Spinal cord (tissue), 10 donors: ENCODE measurements around the gene PPA1. TPM values are rescaled to one million over a fixed set of nuclear protein-coding genes. Genes with fewer than 3 reads are reported as not detected.

ENCODE experiments used
- DNase-seq, 6 donors: peaks; one replicate each; pipeline versions ENCODE4 v3.0.0 to v3.0.0-alpha.2; 2013 to 2015; ENCODE audit warnings: low spot score in 6 of 6, low read depth in 4 of 6
- H3K27ac ChIP-seq: one replicate; pipeline ENCODE4 v1.5.1; 2013; ENCODE audit warnings: low read depth, low read length, control low read depth
- H3K27me3 ChIP-seq: one replicate; pipeline ENCODE4 v1.6.1; 2013; ENCODE audit warnings: low read length; ENCODE audit not compliant: control insufficient read depth, insufficient read depth
- H3K36me3 ChIP-seq: one replicate; pipeline ENCODE4 v1.6.1; 2013; ENCODE audit warnings: low read length; ENCODE audit not compliant: control insufficient read depth, insufficient read depth
- H3K4me1 ChIP-seq: one replicate; pipeline ENCODE4 v1.6.1; 2013; ENCODE audit warnings: low read length; ENCODE audit not compliant: control insufficient read depth, insufficient read depth
- H3K4me3 ChIP-seq: one replicate; pipeline ENCODE4 v1.5.1; 2013; ENCODE audit warnings: low read depth, low read length, control low read depth
- H3K9me3 ChIP-seq: one replicate; pipeline ENCODE4 v1.6.1; 2013; ENCODE audit warnings: low read length; ENCODE audit not compliant: control insufficient read depth, insufficient read depth
- WGBS: methylation state at CpG from one replicate; pipeline ENCODE4 v1.1.5; 2013; ENCODE audit warnings: missing lambda C conversion rate; ENCODE audit not compliant: insufficient coverage; 5-methylcytosine and 5-hydroxymethylcytosine counted together
- polyA plus RNA-seq, 2 donors: library from polyadenylated mRNA; unstranded; fragments of 120-200 nt; gene quantifications; one replicate each; pipeline ENCODE4 v1.2.1, GENCODE V29; 2013; ENCODE audit not compliant: insufficient read length in 2 of 2
- total RNA-seq, 2 donors: library from RNA; depleted of rRNA in 1 of 2; stranded (reverse); fragments of 120-200 nt in 1 of 2; fragments of >200 nt in 1 of 2; gene quantifications; one replicate each; pipeline versions ENCODE4 v1.2.3 to v1.2.4, GENCODE V29; 2013 to 2014
- donor health status: healthy.

Gene PPA1
- total and polyA plus RNA-seq, 4 donors: 107 to 175 (median 154) TPM

DNA sequence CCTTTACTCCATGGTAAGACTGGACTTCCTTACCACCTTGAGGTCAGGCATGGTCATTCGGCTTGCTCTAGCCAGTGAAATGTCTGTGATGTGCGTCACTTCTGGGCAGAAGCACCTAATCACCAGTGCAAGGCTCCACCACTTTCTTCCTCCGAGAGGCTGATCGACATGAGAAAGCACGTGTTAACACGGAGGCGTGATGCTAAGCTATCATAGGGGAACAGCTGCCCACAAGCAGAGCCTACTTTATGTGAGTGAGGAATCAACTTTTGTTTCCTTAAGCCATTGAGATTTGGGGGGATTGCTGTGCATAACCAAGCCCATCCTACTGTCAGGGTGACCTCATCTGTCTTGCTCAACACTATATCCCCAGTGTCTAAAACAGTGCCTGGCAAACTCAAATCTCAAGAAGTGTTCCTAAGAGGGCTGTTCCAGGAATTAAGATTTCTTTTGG, 39.8 kb downstream of the PPA1 start:
- Histone ChIP-seq H3K27me3 (no peaks in the 10 kb centered on the region), H3K4me1 (peaks cover 5% of the 10 kb centered on the region), H3K36me3 (peaks cover 8% of the 10 kb centered on the region), H3K9me3 (peaks cover 2% of the 10 kb centered on the region), H3K27ac (no peak overlapping the region), H3K4me3 (no peak overlapping the region)
- WGBS: 100% methylated on average over 1 of the region's 7 CpGs
- DNase-seq: no peak

GRCh38 chr10:70192326-70192968, 40.8 kb downstream of the PPA1 start:
- H3K36me3 ChIP-seq: peaks cover 3% of the 10 kb centered on the region
- no peak for DNase-seq
- H3K27ac ChIP-seq: no peak overlapping the region
- H3K4me1 ChIP-seq: peaks cover 5% of the 10 kb centered on the region
- 88% methylated on average over 1 of the region's 5 CpGs for WGBS
- no peaks in the 10 kb centered on the region for H3K9me3 ChIP-seq
- no peaks in the 10 kb centered on the region for H3K27me3 ChIP-seq
- H3K4me3 ChIP-seq: no peak overlapping the region

DNA sequence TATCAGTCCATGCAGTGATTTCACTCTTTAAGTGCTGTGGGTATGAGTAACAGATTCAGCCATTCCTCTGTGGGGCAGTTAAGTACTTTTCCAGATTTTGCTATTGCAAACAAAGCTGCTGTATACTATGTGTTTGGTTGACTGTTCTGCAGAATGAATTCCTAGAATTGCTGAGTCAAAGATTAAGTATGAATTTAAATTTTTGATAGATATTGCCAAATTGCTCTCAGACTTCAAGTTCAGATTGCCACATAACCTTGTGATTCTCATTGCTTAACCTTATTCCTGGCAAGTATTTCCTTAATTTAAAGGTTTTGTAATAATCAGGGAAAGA, 41.3 kb downstream of the PPA1 start:
- H3K27me3 ChIP-seq: no peaks in the 10 kb centered on the region
- no peak overlapping the region for H3K4me3 ChIP-seq
- H3K27ac ChIP-seq: no peak overlapping the region
- H3K9me3 ChIP-seq: no peaks in the 10 kb centered on the region
- H3K36me3 ChIP-seq: no peaks in the 10 kb centered on the region
- peak in 1 of 6 donors; percentile 64 for DNase-seq
- peaks cover 5% of the 10 kb centered on the region for H3K4me1 ChIP-seq

DNA sequence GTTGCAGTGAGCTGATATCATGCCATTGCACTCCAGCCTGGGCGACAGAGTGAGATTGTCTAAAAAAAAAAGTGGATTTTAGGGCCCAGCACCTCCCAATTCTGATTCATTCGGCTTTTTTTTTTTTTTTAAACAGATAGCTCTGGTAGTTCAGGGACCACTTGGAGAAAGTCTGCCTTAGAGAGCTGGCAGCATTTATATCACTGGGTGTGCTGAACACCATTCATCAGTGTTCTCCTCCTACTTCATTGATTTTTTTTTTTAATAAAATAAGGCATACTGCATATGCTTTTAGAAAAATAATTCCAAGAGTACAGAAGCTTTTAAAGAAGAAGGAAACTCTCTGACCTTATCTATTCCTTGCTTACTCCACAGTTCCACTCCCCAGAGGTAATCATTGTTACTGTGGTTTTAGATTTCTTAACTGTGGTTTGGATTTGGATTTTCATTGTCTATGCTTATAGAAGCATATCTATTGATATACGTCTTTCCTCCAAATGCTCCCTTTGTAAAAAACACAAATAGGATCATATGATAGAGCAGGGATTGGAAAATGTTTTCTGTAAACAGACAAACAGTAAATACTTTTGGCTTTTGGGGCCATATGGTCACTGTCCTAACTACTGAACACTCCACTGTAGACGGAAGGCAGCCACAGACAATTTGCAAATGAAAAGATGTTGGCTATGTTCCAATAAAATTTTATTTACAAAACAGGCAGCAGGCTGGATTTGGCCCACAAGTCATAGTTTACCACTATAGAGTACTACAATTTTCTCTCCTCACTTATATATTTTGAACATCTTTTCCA, 41.9 kb downstream of the PPA1 start:
- WGBS: no CpG with 5 or more reads among the region's 4 CpGs
- Histone ChIP-seq H3K4me3 (no peak overlapping the region), H3K27me3 (no peaks in the 10 kb centered on the region), H3K27ac (no peak overlapping the region), H3K36me3 (no peaks in the 10 kb centered on the region), H3K9me3 (no peaks in the 10 kb centered on the region), H3K4me1 (peaks cover 5% of the 10 kb centered on the region)
- DNase-seq: peak in 1 of 6 donors; percentile 42

GRCh38 chr10:70190581-70190980, 42.6 kb downstream of the PPA1 start:
- WGBS: 70% methylated on average over 5 of the region's 5 CpGs
- Histone ChIP-seq H3K27ac (no peak overlapping the region), H3K36me3 (no peaks in the 10 kb centered on the region), H3K4me1 (peaks cover 5% of the 10 kb centered on the region), H3K4me3 (no peak overlapping the region), H3K9me3 (no peaks in the 10 kb centered on the region), H3K27me3 (no peaks in the 10 kb centered on the region)
- DNase-seq: peak in 1 of 6 donors; percentile 6

GRCh38 chr10:70190102-70190501, 43.1 kb downstream of the PPA1 start:
- peaks cover 5% of the 10 kb centered on the region for H3K4me1 ChIP-seq
- H3K27ac ChIP-seq: no peak overlapping the region
- no peaks in the 10 kb centered on the region for H3K9me3 ChIP-seq
- WGBS: 85% methylated on average over 8 of the region's 8 CpGs
- no peaks in the 10 kb centered on the region for H3K36me3 ChIP-seq
- H3K27me3 ChIP-seq: no peaks in the 10 kb centered on the region
- DNase-seq: no peak
- H3K4me3 ChIP-seq: no peak overlapping the region

DNA sequence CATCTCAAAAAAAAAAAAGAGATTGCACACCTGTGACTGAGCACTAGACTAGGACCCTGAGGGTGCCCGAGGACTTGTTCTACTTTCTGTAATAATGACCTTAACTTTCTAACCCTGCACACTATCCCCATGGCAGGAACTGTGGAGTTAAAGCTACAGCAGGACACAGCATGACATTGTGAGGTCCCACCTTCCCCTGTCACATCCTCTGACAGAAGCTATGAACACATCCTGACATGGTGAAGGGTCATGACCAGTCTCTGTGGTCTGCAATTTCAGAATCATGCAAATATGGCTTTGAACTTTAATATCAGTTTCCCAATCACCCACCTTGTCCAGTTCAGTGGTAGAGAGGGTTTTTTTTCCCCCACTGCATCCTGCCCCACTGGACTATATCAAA, 44.5 kb downstream of the PPA1 start:
- Histone ChIP-seq H3K9me3 (no peaks in the 10 kb centered on the region), H3K36me3 (no peaks in the 10 kb centered on the region), H3K4me3 (no peak overlapping the region), H3K4me1 (peaks cover 5% of the 10 kb centered on the region), H3K27ac (no peak overlapping the region), H3K27me3 (no peaks in the 10 kb centered on the region)
- no peak for DNase-seq
- 79% methylated on average over 1 of the region's 1 CpG for WGBS

- WGBS: 67% methylated on average over 1 of the region's 3 CpGs
- DNase-seq: no peak
- H3K4me3 ChIP-seq: no peak overlapping the region
- H3K9me3 ChIP-seq: no peaks in the 10 kb centered on the region
- H3K27me3 ChIP-seq: no peaks in the 10 kb centered on the region
- no peak overlapping the region for H3K27ac ChIP-seq
- peaks cover 5% of the 10 kb centered on the region for H3K4me1 ChIP-seq
- H3K36me3 ChIP-seq: no peaks in the 10 kb centered on the region
These were observed 46.7 kb downstream of the PPA1 start for GRCh38 chr10:70186571-70186970.

DNA sequence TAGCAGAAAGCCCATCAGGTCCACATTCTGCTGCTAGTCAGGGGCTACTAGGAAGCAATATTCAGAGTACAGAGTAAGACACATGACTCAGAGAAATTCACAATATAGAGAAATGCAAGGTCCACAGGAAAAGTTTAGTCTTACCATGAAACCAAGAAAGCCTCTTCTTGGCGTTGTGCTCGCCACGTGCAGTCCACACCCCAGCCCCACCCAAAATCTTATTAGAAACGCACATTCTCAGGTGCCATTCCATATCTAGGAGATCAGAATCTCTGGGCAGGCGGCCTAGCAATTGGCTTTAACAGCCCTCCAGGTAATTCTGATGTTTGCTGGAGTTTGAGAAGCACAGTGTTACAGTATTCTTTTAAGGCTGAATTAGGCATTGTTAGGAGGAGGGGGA, 47.1 kb downstream of the PPA1 start:
- no peak for DNase-seq
- no peak overlapping the region for H3K27ac ChIP-seq
- no peaks in the 10 kb centered on the region for H3K36me3 ChIP-seq
- no CpG with 5 or more reads among the region's 5 CpGs for WGBS
- no peak overlapping the region for H3K4me3 ChIP-seq
- no peaks in the 10 kb centered on the region for H3K27me3 ChIP-seq
- H3K4me1 ChIP-seq: peaks cover 5% of the 10 kb centered on the region
- H3K9me3 ChIP-seq: no peaks in the 10 kb centered on the region

DNA sequence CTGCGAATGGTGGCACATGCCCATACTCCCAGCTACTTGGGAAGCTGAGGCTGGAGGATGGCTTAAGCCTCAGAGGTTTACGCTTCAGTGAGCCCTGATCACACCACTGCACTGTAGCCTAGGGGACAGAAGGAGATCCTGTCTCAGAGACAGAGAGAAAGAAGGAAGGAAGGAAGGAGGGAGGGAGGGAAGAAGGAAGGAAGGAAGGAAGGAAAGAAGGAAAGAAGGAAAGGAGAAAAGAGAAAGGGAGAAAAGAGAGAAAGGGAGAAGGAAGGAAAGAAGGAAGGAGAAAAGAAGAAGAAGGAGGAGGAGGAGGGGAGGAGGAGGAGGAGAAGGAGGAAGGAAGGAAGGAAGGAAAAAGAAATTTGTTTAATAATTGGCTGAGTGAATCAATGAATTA, 49.9 kb downstream of the PPA1 start:
- Histone ChIP-seq H3K36me3 (no peaks in the 10 kb centered on the region), H3K4me1 (no peaks in the 10 kb centered on the region), H3K9me3 (no peaks in the 10 kb centered on the region), H3K4me3 (no peak overlapping the region), H3K27ac (no peak overlapping the region), H3K27me3 (no peaks in the 10 kb centered on the region)
- 73% methylated on average over 2 of the region's 2 CpGs for WGBS
- DNase-seq: no peak
